ENCODE results near the gene CYP1A1.

- TF ChIP-seq, protein P1, sequence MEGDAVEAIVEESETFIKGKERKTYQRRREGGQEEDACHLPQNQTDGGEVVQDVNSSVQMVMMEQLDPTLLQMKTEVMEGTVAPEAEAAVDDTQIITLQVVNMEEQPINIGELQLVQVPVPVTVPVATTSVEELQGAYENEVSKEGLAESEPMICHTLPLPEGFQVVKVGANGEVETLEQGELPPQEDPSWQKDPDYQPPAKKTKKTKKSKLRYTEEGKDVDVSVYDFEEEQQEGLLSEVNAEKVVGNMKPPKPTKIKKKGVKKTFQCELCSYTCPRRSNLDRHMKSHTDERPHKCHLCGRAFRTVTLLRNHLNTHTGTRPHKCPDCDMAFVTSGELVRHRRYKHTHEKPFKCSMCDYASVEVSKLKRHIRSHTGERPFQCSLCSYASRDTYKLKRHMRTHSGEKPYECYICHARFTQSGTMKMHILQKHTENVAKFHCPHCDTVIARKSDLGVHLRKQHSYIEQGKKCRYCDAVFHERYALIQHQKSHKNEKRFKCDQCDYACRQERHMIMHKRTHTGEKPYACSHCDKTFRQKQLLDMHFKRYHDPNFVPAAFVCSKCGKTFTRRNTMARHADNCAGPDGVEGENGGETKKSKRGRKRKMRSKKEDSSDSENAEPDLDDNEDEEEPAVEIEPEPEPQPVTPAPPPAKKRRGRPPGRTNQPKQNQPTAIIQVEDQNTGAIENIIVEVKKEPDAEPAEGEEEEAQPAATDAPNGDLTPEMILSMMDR (IDR thresholded peaks at IDR 0.05; ENCODE audit: low read depth, low read length, missing input control), result no peak
- TF ChIP-seq FOXA1 (IDR thresholded peaks at IDR 0.05), result no peak
Observed at GRCh38 chr15:74723754-74724334, 1.5 kb downstream of the CYP1A1 start.
